GM21390 (cell line): Measurements from ENCODE around the gene OBSCN.

Experiments
- ATAC-seq: cut with Tn5 transposase; IDR thresholded peaks from one replicate; pipeline ENCODE4 v1.9.1; 2021; ENCODE audit not compliant: unreplicated experiment

Gene OBSCN

DNA sequence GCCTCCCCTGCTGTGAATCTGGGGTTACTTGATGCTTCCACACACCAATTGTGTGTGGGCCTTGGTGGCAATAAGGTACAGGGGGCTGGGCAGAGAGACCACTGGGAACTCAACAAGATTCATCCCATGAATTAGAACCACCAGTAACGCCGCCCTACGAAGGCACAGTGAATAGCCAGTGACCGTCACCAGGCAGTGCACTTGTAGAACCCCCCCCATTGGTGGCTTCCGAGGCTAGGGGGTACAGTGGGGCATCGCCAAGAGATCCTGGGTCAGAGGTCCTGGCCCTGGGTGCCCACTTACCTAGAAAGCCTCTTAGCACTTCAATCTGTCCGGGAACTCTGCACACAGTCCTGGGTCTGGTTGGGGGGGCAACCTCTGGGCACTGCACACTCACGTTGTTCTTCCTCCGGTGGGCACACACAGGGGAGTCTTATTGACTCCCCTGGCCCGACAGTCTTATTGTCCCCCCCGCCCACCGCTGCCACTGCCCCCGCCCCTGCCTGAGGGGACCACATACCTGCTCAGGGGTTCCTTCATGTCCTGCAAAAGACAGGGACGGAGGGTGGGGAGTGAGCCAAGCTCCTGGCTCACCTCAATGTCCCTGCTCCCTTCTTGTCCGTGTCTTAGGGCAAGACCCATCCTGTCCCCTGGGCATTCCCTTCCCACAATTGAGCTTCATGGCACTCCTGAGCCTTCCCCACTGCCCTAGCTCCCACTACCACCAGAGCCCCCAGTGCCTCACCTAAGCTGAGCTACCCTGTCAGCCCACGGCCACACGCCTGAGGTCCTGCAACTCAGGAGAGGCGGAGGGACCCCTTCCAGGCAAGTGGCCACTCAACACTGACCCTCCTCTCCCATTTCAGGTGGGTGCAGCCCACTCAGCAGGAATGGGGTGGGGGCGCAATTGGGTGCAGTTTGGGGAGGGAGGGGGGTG, 201.3 kb downstream of the OBSCN start:
- no peak for ATAC-seq

DNA sequence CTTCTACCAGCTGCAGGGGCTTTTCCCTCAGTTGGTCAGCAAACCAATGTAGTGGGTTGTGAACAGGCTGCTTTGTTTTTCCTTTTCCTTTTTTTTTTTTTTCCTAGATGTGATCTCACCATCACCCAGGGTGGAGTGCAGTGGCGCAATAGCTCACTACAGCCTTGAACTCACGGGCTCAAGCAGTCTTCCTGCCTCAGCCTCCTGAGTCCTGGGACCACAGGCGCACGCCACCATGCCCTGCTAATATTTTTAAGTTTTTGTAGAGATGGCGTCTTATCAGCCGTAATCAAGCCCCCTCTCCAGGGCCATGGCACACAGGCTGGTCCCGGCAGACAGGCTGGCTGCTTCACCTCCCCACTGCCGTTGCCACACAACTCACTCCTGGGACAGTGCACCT, 202.2 kb downstream of the OBSCN start:
- ATAC-seq = no peak

DNA sequence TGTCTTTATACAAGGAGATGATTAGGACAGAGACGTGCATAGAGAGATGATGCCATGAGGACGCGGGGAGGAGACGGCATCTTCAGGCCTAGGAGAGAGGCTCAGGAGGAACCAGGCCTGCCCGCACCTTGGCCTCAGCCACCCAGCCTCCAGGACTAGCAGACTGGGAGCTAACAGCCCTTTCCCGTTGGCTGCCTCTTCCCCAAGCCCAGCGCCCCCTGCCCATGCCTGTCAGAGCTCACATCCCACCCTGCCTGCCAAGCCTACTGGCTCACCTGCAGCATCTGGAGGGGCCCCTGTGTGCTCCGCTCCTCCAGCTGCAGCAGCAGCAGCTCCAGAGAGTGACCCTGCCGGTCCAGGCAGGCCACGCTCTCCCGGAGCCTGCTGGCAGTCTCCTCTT, 202.8 kb downstream of the OBSCN start:
- ATAC-seq = no peak

DNA sequence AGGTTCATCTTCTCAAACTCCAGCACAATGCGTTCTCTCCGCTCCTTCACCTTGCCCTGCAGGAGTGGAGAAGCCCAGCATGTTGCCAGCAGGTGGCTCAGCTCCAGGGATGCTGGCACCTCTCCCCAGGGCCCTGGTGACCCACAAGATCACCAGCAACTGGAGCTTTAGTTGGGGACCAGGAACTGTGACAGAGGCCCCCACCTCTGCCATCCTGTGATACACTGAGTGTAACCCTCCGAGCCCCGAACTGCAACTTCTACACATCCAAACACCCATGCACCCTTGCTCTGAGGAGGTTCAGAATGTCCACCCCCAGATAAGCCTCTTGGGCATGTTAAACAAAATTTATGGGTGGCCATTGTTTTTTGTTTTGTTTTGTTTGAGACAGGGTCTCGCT, 203.3 kb downstream of the OBSCN start:
- ATAC-seq = no peak

DNA sequence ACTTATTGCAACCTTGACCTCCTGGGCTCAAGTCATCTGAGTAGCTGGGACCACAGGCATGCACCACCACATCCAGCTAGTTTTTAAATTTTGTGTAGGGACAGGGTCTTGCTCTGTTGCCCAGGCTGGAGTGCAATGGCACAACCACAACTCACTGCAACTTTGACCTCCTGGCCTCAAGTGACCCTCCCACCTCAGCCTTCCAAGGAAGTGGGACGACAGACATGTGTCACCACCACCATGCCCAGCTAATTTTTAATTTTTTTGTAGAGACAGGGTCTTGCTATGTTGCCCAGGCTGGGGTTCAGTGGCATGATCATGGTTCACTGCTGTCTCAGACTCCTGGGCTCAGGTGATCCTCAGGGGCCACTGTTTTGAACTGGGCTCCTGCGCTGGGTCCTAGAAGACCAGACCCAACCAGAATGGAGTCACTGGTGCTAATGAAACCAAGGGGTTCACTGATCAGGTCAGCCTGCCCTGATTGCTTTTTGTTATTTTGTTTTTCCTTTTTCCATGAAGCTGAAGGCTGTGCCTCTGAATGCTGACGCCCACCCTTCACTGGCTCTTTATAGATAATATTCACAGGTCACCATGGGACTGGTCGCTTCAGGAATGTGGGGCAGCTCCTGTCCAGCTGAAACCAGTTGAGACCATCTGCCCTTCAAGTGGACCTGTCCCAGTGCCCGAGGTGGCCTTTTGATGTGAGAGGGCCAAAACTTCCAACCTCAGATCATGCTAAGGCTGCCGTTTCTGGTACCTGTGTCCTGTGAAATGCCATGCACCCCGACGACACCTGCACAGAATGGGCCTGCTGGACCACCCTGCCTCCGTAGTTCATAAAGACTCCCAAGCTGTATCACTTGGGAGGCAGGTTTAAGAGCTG, 203.9 kb downstream of the OBSCN start:
- ATAC-seq = no peak

DNA sequence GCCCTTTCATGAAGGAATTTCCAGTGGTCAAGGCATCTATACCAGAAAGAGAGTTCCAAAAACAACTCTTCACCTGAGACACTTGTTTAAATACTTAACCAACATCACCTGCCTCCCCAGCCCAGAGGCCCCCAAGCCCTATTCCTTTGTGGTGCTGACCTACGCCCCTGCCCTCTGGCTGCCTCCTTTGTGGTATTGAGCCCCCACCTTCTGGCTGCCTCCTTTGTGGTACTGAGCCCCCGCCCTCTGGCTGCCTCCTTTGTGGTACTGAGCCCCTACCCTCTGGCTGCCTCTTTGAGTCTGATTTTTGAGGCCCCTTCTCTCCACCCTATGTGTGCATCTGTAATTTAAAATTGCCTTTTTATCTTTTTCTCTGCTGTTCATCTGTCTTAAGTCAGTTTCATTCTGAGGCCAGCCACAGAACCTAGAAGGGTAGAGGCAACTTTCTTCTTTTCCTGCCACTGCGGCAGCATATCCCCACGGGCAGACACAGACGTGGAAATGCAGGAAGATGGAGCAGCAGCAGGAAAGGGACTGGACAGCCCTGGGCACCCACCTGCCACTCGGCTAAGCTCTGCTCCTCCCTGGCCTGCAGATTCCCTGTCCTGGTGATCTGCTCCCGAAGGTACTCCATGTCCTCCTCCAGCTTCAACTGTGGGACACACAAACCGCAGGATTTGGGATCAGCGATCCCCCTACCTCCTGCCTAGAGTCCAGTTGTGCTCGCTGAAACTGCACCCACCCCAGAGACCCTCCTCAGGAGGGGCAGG, 205.6 kb downstream of the OBSCN start:
- no peak for ATAC-seq

DNA sequence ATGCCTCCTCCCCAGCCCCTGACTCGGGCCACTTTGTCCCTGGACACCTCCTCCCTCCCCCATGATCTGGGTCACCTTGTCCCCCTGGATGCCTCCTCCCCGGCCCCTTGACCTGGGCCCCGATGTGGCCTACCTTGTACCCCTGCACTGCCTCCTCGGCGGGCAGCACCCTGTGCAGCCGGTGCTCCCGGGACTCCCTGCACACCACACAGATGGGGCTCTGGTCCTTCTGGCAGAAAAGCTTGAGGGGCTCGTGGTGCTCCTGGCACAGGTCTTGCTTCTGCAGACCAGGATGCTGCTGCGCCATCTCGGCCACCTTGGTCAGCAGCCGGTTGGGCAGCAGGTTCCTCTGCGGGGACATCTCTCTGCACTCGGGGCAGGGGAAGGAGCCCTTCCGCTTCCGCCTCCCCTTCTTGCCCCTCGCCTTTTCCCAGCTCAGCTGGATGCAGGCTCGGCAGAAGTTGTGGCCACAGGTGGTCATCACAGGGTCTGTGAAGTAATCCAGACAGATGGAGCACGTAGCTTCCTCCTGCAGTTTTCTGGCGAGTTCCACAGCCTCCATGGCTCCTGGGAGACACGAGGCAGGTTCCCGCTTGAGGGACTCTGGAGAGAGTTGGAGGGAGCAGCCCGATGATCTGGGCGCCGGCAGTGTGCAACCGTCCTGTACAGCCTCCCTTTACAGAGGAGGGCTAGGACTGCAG, 206.8 kb downstream of the OBSCN start:
- ATAC-seq = no peak

DNA sequence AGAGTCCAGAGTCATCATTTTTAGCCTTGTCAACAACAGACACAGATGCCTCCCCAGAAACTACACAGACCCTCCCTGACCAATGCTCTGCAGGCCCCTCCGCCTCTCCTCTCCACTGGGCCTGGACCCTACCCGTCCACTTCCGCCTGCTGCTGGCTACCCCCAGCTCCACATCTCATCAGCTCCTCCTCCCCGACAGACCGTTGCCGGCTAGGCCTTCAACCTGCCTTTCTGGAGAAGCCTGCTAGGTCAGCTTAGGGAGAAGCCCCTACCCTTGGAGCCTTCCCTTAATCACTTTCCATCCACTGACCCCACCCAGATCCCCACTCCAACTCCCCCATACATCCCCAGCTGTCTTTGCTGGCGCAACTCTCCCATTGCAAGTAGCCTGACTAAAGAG, 207.4 kb downstream of the OBSCN start:
- ATAC-seq = no peak

DNA sequence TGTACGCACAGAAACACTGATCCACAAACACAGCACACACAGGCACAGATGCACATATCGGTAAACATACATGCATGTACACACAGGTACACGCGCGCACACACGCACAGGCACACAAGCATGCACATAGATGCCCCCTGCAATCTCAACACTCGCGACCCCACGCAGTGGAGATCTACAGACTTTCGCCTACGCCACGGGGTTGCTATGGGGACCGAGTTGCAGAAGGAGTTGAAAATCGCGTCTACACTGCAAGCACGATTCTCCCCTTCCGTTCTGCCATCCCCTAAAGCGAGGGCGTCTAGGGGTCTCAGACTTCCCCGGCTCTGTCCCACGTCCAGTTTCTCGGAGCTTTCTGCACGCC, 208.0 kb downstream of the OBSCN start:
- no peak for ATAC-seq

DNA sequence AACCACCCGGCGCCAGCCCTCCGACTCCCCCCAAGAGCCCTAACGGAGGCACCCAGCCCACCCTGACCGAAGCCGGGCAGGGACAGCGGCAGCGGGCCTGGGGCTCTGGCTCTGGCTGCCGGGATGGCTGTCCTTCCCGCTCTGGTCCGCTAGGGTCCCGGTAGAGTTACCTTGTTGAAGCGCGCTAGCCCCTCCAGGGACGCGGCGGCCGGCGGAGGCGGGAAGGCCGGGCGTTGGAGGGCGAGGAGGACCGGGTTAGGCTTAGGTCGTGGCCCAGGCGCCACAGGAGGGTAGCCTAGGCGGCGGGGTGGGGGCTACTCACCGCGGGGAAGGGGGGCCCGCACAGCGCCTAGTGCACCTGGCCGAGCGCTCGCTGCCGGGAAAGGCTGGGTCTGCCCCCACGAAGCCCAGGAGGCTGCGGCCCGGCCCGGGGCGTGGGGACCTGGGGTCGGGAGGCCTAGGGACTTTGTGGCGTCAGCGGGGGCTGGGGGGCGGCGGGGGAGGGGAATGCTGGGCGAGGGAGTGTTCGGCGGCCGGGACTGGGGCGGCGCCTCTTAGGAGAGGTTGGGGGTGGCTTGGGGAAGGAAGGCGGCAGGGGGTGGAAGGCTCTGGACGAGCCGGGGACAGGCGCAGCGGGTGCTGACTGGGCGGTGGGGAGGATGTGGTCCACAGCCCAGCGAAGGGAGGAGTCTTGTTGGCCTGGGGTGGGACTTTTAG, 208.5 kb downstream of the OBSCN start, which contains the start of gene TRIM17:
TRIM17 (minus strand) TSS at position 645 of the 717 bp plus-strand sequence. CDS start 1,789 bp downstream, outside the sequence.
- ATAC-seq = no peak

DNA sequence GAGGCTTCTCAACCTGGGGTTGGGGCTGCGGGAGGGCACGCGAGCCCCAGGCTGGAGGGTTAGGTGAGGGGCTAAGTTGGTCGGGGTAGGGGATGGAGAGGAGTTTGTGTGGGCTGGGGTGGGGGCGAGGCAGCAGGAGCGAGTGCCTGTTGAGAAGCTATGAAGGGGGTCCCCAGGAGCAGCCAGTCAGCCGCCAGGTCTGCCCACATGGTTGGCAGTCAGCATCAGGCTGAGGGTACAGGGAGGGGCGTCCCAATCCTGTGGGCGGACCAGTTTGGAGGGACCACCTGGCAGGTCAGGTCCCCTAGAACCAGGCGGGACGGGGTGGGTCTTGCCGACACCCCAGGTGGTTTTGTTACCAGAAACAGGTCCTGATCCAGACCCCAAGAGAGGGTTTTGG, 209.2 kb downstream of the OBSCN start:
- ATAC-seq = no peak

DNA sequence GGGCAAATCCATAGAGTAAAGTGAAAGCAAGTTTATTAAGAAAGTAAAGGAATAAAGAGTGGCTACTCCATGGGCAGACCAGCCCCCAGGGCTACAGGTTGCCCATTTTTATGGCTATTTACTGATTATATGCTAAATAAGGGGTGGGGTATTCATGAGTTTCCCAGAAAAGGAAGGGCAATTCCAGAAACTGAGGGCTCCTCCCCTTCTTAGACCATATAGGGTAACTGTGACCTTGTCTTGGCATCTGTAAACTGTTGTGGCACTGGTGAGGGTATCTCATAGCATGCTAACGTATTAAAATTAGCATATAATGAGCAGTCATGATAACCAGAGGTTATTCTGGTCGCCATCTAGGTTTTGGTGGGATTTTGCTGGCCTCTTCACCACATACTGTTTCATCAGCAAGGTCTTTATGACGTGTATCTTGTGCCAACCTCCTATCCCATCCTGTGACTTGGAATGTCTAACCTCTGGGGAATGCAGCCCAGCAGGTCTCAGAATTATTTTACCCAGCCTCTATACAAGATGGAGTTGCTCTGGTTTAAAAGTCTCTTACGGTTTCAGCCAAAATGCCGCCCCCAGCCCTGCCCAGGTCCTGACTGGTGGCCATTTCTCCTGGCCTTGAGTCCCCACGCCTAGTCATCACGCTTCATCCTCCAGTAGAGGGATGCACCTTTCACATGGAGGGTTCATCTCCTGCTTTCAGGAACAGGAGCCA, 209.8 kb downstream of the OBSCN start:
- no peak for ATAC-seq

DNA sequence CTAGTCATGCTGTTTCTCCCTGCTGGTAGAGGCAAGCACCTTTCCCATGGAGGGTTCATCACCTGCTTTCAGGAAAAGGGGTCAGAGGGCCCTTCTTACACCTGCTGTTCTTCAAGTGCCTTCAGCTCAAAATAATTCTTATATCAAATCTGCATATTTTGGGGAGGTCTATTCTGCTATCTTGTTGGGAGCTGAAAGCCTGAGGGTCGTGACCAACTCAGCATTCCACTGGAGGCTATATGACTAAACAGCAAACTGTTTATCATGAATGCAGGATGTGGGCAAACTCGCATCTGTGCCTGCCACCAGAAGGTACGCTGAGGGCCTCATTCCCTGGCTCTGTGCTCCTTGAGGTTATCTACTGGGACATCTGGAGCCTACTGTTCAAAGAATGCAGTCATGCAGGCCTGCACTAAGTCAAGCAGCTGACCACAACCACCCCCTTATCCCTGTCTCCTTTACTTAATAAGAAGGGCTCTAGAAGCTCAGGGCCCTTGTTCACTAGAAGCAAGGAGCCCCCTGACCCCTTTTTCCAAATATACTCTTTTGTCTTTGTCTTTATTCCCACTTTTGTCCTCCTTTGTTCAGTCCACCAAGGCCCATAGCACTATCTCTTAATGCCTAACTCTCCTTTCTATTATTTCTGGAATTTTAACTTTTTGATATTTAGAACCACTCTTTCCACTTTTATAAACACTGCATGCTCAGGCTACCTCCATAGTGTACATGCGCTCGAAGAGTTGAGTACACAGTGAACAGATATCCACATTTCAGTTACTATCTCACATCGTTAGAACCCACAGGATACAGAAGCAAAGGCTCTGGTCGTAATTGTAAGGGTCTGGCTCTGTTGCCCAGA, 213.4 kb downstream of the OBSCN start:
- ATAC-seq = no peak

DNA sequence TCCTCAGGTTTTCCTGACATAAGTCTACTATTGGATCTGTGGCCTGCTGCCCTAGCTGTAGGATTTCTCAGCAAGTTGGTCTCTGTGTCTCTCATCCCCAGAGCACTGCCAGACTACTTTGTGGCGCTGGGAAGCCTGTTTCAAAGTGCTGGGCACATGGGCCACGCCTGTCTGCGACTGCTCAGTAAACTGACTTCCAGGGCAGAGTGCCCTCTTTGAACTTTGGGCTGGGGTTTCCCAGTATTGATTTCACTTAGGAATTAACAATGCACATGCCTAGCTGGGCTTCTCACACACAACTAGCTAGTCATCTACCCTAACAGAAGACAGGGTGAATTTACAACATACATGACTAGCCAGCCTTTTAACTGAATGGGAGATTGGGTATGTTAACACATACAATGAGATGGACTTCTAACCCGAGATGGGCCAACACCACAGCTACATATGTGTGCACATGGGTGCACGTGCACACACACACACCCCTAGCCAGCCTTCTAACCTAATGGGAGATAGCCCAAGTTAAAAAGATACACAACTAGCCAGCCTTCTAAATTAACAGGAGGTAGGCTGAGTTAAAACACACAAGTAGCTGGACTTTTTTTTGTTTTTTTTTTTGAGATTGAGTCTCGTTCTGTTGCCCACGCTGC, 215.7 kb downstream of the OBSCN start:
- ATAC-seq = no peak

DNA sequence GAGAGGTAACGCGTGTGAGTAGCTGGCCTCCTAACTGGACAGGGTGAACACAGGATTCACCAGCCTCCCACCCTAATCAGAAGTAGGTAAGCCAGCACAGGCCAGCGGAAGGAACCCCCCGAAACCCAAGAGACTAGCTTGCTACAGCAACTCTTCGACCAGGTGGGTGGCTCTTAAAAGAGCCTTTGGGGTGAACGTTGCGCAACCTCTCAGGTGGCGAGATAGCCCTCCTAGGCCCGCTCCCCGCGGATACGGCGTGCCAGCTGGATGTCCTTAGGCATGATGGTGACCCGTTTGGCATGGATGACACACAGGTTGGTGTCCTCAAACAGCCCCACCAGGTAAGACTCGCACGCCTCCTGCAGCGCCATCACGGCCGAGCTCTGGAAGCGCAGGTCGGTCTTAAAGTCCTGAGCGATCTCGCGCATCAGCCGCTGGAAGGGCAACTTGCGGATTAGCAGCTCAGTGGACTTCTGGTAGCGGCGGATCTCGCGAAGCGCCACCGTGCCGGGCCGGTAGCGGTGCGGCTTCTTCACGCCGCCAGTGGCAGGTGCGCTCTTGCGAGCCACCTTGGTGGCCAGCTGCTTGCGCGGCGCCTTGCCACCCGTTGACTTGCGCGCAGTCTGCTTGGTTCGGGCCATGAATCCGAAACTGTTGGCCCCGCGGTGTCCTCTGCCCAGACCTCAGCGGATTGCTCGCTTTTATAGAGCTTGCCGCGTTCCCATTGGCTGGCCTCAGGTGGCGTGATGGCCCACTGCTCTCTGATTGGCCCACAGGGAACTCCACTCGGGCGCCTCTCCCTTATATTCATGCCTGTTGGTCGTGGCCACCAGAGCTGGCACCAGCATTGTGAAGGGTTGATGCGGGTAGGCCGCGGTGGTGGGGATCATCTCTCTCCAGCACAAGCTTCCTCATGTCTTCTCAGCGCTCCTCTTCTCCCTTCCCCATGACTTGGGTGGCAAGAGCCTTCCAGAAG, 217.1 kb downstream of the OBSCN start:
- ATAC-seq = no peak

DNA sequence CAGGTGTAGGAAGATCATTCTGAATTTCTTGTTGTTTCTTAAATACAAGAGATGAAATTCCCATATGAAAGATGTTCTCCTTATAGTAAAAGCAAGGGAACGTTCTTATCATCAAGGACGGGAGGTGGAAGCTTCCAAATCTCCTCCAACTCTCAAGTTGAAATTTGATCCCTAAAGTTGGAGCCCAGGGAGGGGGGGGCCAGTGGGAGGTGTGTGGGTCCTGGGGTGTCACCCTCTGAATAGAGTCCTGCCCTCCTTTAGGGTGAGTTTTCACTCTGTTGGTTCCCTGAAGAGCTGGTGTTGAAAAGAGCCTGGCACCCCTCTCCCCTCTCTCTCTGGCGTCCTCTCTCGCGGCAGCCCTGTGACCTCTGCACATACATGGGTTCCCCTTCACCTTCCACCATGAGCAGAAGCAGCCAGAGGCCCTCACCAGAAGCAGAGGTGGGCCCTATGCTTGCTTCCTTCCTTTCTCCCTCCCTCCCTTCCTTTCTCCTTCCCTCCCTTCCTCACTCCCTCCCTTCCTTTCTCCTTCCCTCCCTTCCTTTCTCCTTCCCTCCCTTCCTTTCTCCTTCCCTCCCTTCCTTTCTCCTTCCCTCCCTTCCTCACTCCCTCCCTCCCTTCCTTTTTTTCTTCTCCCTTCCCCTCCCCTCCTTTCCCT, 218.8 kb downstream of the OBSCN start:
- no peak for ATAC-seq
